Activated CD4-positive, alpha-beta T cell treated with anti-CD3 and anti-CD28 coated beads, Interleukin-2, amount 50 U/mL, for 16 hours (primary cell): Measurements from ENCODE around the gene MGAT1.
"Not testable (repeated sequence)": the region's sequence is repeated elsewhere in the genome, so short reads cannot be mapped to it uniquely, and the experiment has no call there.

Experiments
- DNase-seq: peaks from one replicate; pipeline ENCODE4 v3.0.0-alpha.2; 2020

The MGAT1 gene

DNA sequence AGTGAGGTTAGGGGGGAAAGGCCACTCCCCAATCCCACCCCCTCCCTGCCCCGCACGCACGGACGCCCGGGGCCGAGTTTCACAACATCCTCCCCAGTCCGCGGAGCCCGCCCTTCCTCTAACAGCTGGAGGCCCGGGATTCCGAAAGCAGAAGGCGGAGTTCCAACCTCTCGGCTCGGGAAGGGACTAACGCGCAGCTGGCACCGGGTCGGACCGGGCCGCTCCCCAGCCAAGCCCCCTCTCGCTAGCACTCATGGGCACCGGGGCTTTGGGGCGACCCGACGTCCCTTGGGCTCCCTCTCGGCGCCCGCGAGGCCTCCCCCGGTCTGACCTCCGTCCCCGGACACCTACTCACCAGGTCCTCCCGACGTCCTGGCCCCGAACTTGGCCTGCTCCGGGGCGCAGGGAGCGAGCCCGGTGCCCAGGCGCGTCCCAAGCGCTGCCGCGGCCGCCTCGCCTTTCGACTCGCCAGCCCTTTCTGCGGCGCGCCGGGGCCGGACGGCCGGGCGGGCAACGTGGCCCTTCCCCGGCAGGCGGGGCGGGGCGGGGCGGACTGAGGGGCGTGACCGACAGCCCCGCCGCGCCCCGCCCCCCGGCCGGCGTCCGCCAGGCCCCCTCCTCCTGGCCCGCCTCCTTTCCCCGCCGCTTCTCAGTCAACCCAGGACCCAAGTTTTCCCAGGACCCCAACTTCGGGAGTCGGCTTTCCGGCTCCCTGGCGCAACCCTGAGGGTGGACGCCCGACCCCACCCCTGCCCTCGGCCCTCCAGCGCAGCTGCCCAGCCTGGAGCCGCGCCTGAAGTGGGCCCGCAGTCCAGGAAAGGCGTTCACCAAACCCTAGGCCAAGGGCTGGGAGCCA lies at the start of gene MGAT1:
Gene MGAT1, minus strand, starts transcription at position 482 of the 856 bp plus-strand sequence. CDS start 9,835 bp downstream, outside the sequence.
- peak; percentile 79 for DNase-seq

DNA sequence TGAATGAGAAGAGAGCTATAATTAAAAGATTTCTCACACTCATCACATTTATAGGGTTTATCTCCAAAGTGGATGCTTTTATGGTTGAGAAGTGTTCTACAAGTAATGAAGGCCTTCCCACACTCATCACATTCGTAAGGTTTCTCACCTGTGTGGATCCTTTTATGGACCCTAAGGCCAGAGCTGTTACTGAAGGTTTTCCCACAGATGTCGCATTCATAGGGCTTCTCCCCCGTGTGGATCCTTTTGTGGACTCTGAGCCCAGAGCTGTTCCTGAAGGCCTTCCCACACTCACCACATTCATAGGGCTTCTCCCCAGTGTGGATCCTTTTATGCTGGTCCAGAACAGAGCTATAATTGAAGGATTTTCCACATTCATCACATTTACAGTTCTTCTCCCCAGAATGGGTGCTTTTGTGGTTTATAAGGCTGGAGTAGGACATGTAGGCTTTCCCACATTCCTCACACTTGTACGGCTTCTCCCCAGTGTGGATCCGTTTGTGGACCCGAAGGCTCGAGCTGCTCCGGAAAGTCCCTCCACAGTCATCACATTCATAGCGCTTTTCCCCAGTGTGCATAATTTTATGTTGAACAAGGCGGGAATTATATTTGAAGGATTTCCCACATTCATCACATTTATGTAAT lies 48.0 kb upstream of the MGAT1 start:
- no peak for DNase-seq

DNA sequence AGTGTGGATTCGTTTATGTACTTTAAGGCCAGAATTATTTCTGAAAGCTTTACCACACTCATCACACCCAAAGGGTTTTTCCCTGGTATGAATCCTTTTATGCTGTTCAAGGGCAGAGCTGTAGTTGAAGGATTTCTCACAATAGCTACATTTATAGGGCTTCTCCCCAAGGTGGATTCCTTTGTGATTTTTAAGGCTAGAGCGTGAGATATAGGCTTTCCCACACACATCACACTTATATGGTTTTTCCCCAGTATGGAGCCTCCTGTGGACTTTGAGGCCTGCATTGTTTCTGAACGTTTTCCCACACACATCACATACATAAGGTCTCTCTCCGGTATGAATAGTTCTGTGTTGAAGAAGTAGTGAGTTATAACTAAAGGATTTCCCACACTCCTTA lies 47.2 kb upstream of the MGAT1 start:
- DNase-seq: no peak

DNA sequence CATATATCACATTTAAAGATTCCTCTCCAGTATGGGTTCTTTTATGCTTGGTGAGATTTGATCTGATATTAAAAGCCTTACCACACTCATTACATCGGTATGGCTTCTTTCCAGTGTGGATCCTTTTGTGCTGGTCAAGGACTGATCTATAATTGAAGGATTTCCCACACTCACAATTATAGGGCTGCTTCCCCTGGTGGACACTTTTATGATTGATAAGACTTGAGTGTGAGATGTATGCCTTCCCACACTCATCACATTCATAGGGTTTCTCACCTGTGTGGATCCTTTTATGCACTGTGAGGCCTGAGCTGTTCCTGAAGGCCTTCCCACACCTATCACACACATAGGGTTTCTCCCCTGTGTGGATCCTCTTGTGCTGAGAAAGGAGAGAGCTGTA lies 46.3 kb upstream of the MGAT1 start:
- DNase-seq: no peak

- no peak for DNase-seq
These were observed 45.7 kb upstream of the MGAT1 start for GRCh38 chr5:180848265-180848664.

DNA sequence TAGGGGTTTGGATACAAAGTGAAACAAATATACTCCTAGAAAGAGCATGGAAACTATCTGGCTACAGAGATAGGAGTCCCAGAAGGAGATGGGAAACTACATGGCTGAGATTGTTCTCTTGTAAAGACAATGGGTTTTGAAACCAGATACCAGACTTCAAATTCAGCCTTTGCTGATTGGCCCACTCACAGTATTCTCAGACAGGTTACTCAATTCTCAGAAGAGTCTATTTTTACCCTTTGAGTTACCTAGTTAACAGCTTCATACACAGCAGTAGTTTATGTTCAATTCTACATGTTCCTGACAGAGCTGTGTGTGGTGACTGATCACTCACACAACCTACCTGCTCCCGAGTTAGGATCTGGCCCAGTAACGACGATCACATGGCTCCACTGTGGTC lies 44.4 kb upstream of the MGAT1 start:
- no peak for DNase-seq

DNA sequence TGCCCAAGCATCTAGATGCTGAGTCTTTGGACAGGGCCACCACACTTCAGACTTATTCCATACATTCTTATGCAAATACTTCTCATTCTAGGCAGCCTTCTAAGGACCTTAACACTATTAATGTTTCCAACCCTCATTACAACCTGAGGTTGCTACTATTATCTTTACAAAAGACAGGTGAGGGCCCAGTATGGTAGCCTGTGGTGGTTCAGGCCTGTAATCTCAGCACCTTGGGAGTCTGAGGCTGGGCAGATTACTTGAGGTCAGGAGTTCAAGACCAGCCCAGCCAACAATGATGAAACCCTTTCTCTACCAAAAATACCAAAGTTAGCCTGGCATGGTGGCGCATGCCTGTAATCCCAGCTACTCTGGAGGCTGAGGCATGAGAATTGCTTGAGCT lies 42.3 kb upstream of the MGAT1 start:
- no peak for DNase-seq

GRCh38 chr5:180844432-180844831 lies 41.8 kb upstream of the MGAT1 start:
- no peak for DNase-seq

- no peak for DNase-seq
These were observed 37.3 kb upstream of the MGAT1 start for GRCh38 chr5:180839935-180840334.

DNA sequence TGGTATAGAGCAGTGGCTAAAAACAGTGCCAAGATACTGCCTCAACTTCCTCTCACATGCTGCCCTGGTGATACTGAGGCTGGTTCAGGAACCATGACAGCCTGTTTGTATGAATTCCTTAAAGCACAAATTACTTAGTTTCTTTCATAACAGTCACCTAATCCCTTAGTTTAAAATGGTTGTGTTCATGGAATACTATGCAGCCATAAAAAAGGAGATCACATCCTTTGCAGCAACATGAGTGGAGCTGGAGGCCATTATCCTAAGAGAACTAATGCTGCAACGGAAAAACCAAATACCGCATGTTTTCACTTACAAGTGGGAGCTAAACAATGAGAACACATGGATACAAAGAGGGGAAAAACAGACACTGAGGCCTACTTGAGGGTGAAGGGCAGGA lies 36.6 kb upstream of the MGAT1 start:
- DNase-seq: no peak

- DNase-seq: no peak
These were observed 34.9 kb upstream of the MGAT1 start for GRCh38 chr5:180837478-180837877.

GRCh38 chr5:180832638-180833068 lies 30.0 kb upstream of the MGAT1 start:
- peak; percentile 71 for DNase-seq

- DNase-seq: peak; percentile 83
These were observed 28.8 kb upstream of the MGAT1 start for GRCh38 chr5:180831139-180832093.

- DNase-seq: peak; percentile 60
These were observed 27.9 kb upstream of the MGAT1 start for GRCh38 chr5:180830253-180831138.

- DNase-seq: no peak
These were observed 27.1 kb upstream of the MGAT1 start for GRCh38 chr5:180829726-180830125.

DNA sequence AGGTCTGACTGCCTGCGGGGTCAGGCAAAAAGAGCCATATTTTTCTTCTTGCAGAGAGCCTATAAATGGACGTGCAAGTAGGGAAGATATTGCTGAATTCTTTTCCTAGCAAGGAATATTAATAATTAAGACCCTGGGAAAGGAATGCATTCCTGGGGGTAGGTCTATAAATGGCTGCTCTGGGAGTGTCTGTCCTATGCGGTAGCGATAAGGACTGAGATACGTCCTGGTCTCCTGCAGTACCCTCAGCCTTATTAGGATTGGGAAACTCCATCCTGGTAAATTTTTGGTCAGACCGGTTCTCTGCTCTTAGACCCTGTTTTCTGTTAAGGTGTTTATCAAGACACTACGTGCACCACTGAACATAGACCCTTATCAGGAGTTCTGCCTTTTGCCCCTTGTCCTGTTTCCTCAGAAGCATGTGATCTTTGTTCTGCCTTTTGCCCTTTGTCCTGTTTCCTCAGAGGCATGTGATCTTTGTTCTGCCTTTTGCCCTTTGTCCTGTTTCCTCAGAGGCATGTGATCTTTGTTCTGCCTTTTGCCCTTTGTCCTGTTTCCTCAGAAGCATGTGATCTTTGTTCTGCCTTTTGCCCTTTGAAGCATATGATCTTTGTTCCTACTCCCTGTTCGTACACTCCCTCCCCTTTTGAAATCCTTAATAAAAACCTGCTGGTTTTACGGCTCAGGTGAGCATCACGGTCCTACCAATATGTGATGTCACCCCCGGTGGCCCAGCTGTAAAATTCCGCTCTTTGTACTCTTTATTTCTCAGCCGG lies 26.3 kb upstream of the MGAT1 start:
- DNase-seq: not testable (repeated sequence)

GRCh38 chr5:180827374-180827773 lies 24.8 kb upstream of the MGAT1 start:
- DNase-seq: not testable (repeated sequence)

- DNase-seq: peak; percentile 55
These were observed 23.3 kb upstream of the MGAT1 start for GRCh38 chr5:180825768-180826525.

- no peak for DNase-seq
These were observed 22.2 kb upstream of the MGAT1 start for GRCh38 chr5:180824630-180825476.
